GM18867 (cell line): ENCODE results near the gene CHMP1A.

Experiments
- ATAC-seq: cut with Tn5 transposase; IDR thresholded peaks from one replicate; pipeline ENCODE4 v1.9.1; 2021; ENCODE audit warnings: mild to moderate bottlenecking, moderate library complexity; ENCODE audit not compliant: unreplicated experiment

The CHMP1A gene

GRCh38 chr16:89629827-89630610, 27.5 kb downstream of the CHMP1A start:
- ATAC-seq = no peak

GRCh38 chr16:89624777-89625761, 32.4 kb downstream of the CHMP1A start:
- no peak for ATAC-seq

- no peak for ATAC-seq
Observed at GRCh38 chr16:89623511-89624261, 33.8 kb downstream of the CHMP1A start.

- ATAC-seq = no peak
Observed at GRCh38 chr16:89621698-89622409, 35.7 kb downstream of the CHMP1A start.

- no peak for ATAC-seq
Observed at GRCh38 chr16:89621136-89621697, 36.3 kb downstream of the CHMP1A start.

- ATAC-seq = no peak
Observed at GRCh38 chr16:89620406-89620841, 37.1 kb downstream of the CHMP1A start.

GRCh38 chr16:89619840-89620239, 37.7 kb downstream of the CHMP1A start:
- no peak for ATAC-seq

GRCh38 chr16:89618109-89618998, 39.2 kb downstream of the CHMP1A start:
- ATAC-seq = no peak

GRCh38 chr16:89617036-89617435, 40.5 kb downstream of the CHMP1A start:
- no peak for ATAC-seq

- no peak for ATAC-seq
Observed at GRCh38 chr16:89616623-89617022, 40.9 kb downstream of the CHMP1A start.

- no peak for ATAC-seq
Observed at GRCh38 chr16:89615596-89616090, 41.9 kb downstream of the CHMP1A start.

GRCh38 chr16:89615176-89615575, 42.3 kb downstream of the CHMP1A start:
- ATAC-seq = no peak

- ATAC-seq = no peak
Observed at GRCh38 chr16:89613954-89614459, 43.5 kb downstream of the CHMP1A start.

GRCh38 chr16:89613231-89613953, 44.1 kb downstream of the CHMP1A start, which contains the start of gene DPEP1:
DPEP1 (plus strand) TSS chr16:89613642; CDS start chr16:89630411, 16,769 bp downstream.
- ATAC-seq = no peak

- no peak for ATAC-seq
Observed at GRCh38 chr16:89612415-89613166, 44.9 kb downstream of the CHMP1A start.

- no peak for ATAC-seq
Observed at GRCh38 chr16:89610108-89610453, 47.4 kb downstream of the CHMP1A start.
